ENCODE results near the gene SYNPR.
"Not testable (repeated sequence)": the region's sequence is repeated elsewhere in the genome, so short reads cannot be mapped to it uniquely, and the experiment has no call there.

Gene SYNPR

DNA sequence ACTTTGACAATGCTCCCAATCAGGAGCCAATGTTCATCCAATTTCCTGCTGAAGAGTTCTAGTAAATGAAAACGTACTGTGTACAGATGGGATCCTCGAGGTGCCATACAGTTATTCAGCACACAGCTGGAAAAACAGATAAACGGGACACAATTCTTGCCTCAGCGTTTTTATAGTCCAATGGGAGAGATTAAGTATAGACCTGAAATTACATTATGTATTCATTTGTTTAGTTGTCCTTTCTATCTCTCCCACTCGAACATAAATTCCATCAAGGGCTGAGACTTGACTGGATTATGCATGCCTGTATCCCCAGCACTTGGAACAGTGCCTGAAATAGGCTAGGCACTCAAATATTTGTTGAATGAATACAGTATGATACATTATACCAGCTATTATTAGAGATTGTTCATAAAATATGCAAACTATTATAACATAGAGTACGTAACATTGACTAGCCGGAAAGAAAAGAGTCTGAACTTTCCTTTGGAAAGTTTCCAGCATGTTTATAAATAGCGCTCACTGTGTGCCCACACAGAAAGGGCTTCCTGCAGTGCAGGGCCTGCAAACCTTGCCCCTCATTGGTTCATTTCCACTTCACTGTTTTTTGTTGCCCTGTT lies 346.9 kb downstream of the SYNPR start:
- Histone ChIP-seq H3K36me3 (replicated peaks) (no peaks in the 10 kb centered on the region), H3K4me3 (ENCODE audit: low read depth, low read length) (no peak overlapping the region), H3K27ac (no peak overlapping the region), H3K27me3 (replicated peaks) (no peaks in the 10 kb centered on the region)
- DNase-seq = peak; percentile 94
- in situ Hi-C loops (cut with HindIII; ENCODE audit: low pct_ligation_motif_present, low sequenced_read_pairs) = no loop called here
- TF ChIP-seq, protein P1, sequence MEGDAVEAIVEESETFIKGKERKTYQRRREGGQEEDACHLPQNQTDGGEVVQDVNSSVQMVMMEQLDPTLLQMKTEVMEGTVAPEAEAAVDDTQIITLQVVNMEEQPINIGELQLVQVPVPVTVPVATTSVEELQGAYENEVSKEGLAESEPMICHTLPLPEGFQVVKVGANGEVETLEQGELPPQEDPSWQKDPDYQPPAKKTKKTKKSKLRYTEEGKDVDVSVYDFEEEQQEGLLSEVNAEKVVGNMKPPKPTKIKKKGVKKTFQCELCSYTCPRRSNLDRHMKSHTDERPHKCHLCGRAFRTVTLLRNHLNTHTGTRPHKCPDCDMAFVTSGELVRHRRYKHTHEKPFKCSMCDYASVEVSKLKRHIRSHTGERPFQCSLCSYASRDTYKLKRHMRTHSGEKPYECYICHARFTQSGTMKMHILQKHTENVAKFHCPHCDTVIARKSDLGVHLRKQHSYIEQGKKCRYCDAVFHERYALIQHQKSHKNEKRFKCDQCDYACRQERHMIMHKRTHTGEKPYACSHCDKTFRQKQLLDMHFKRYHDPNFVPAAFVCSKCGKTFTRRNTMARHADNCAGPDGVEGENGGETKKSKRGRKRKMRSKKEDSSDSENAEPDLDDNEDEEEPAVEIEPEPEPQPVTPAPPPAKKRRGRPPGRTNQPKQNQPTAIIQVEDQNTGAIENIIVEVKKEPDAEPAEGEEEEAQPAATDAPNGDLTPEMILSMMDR (IDR thresholded peaks at IDR 0.05; ENCODE audit: low read depth, low read length, missing control alignments) = no peak

DNA sequence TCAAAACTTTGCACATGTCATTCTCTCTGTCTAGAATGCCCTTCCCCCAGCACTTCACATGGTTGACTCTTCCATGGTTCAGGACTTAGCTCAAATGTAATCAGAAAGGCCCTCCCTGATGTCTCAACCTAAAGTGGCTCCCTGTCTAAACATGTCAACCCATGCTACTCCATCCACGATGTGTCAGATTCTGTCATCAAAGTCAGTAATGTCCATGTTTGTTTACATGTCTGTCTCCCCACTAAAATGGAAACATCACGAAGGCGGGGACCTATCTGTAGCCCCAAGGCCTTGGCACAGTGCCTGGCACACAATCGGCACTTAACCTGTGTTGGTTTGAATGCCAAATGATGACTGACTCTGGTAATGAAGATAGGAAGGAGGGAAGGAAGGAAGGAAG lies 353.6 kb downstream of the SYNPR start:
- H3K4me3 ChIP-seq (ENCODE audit: low read depth, low read length) = no peak overlapping the region
- no peak overlapping the region for H3K27ac ChIP-seq
- DNase-seq = no peak
- no peaks in the 10 kb centered on the region for H3K36me3 ChIP-seq (replicated peaks)
- in situ Hi-C loops (cut with HindIII; ENCODE audit: low pct_ligation_motif_present, low sequenced_read_pairs) = no loop called here
- H3K27me3 ChIP-seq (replicated peaks) = no peaks in the 10 kb centered on the region
- TF ChIP-seq, protein P1 (IDR thresholded peaks at IDR 0.05; ENCODE audit: low read depth, low read length, missing control alignments) = no peak

DNA sequence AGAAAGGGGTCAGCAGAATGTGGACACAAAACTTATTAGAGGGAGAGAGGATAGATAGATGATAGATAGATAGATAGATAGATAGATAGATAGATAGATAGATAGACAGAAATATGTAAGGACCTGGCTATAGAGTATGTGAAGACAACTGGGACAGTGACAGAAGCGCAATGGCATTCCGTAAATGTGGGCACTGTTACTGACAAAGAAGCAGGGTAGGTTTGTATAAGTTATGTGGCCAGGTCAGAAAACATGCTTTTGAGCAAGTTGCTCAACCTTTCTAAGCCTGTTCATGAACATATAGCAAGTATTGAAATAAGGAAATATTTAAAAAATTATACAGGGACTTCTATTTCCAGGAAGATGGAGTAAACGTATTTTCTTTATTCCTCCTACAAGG lies 357.1 kb downstream of the SYNPR start:
- no peak for DNase-seq
- Histone ChIP-seq H3K4me3 (ENCODE audit: low read depth, low read length) (no peak overlapping the region), H3K27ac (no peak overlapping the region), H3K27me3 (replicated peaks) (no peaks in the 10 kb centered on the region), H3K36me3 (replicated peaks) (no peaks in the 10 kb centered on the region)
- in situ Hi-C loops (cut with HindIII; ENCODE audit: low pct_ligation_motif_present, low sequenced_read_pairs) = no loop called here
- TF ChIP-seq, protein P1 (IDR thresholded peaks at IDR 0.05; ENCODE audit: low read depth, low read length, missing control alignments) = no peak

DNA sequence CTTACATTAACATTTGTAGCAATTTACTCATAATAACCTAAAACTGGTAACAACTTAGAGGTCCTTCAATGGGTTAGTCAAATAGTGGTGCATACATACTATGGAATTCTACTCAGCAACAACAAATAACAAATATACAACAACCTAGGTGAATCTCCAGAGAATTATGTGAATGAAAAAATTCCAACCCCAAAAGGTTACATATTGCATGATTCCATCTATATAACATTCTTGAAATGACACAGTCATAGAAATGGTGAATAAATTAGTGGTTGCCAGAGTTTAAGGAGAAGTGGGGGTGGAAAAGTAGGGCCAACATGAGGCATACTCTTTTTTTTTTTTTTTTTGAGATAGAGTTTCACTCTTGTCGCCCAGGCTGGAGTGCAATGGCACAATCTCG lies 361.7 kb downstream of the SYNPR start:
- Histone ChIP-seq H3K4me3 (ENCODE audit: low read depth, low read length) (no peak overlapping the region), H3K27ac (no peak overlapping the region), H3K36me3 (replicated peaks) (no peaks in the 10 kb centered on the region), H3K27me3 (replicated peaks) (no peaks in the 10 kb centered on the region)
- no peak for DNase-seq
- in situ Hi-C loops (cut with HindIII; ENCODE audit: low pct_ligation_motif_present, low sequenced_read_pairs) = no loop called here
- TF ChIP-seq, protein P1 (IDR thresholded peaks at IDR 0.05; ENCODE audit: low read depth, low read length, missing control alignments) = no peak

DNA sequence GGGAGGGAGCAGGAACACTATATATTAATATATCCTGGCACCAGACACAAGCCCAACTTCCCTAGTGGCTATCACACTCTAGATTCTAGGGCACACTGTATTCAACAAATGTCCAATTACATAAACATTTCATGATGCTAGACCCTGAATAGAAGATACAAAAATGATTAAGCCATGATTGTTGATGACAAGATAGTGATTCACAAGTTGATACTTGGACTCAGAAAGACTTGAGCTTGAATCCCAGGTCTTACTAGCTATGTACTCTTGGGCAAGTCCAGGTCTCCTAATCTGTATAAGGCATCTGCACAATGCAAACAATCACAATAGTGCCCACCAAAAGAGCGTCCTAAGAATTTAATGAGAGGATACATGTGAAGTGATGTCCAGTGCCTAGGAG lies 364.4 kb downstream of the SYNPR start:
- H3K27me3 ChIP-seq (replicated peaks) = no peaks in the 10 kb centered on the region
- H3K4me3 ChIP-seq (ENCODE audit: low read depth, low read length) = no peak overlapping the region
- TF ChIP-seq, protein P1 (IDR thresholded peaks at IDR 0.05; ENCODE audit: low read depth, low read length, missing control alignments) = no peak
- H3K36me3 ChIP-seq (replicated peaks) = no peaks in the 10 kb centered on the region
- in situ Hi-C loops (cut with HindIII; ENCODE audit: low pct_ligation_motif_present, low sequenced_read_pairs) = no loop called here
- no peak overlapping the region for H3K27ac ChIP-seq
- no peak for DNase-seq

DNA sequence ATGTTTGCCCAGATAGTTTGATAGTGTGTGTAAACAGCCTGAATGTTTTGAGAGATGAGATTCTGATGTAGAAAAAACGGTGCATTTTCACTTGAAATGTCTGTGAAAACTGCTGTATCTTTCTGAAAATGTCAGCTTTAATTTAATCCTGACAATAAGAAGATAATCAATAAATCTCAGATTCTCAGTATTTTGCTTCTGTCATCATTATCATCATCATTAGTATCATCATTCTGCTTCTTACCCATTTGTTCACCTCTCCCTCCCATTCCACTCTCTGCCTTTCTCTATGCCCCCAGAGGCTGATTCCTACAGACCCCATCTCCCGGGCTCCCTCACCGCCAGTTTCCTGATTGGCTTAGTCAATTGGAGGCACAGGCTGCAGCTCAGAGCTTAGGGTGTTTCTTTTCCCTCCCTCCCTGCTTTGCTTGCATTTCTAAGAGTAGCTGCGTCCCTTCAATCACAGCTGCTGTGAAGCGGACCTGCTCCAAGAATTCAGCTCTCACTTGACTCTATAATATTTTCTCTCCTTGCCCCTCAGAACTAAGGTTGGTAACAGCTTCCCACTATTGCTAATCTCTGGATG lies 366.2 kb downstream of the SYNPR start:
- TF ChIP-seq, protein P1 (IDR thresholded peaks at IDR 0.05; ENCODE audit: low read depth, low read length, missing control alignments) = no peak

DNA sequence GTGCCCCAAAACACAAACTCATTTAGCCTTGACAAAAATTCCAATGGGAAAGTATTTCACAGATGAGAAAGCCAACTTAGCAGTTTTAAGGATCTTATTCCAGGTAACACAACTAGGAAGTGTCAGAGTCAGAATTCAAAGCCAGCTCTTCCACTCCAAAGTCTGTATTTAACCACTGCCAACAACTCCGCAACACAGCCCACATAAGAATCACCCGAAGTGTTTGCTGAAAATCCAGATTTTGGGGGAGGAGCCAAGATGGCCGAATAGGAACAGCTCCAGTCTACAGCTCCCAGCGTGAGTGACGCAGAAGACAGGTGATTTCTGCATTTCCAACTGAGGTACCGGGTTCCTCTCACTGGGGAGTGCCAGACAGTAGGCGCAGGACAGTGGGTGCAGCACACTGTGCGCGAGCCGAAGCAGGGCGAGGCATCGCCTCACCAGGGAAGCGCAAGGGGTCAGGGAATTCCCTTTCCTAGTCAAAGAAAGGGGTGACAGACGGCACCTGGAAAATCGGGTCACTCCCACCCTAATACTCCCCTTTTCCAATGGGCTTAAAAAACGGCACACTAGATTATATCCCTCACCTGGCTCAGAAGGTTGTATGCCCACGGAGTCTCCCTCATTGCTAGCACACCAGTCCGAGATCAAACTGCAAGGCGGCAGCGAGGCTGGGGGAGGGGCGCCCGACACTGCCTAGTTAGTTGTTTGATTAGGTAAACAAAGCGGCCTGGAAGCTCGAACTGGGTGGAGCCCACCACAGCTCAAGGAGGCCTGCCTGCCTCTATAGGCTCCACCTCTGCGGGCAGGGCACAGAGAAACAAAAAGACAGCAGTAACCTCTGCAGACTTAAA lies 367.0 kb downstream of the SYNPR start:
- DNase-seq; H3K27me3 ChIP-seq (replicated peaks); H3K36me3 ChIP-seq (replicated peaks); in situ Hi-C loops (cut with HindIII; ENCODE audit: low pct_ligation_motif_present, low sequenced_read_pairs); H3K4me3 ChIP-seq (ENCODE audit: low read depth, low read length); H3K27ac ChIP-seq: not testable (repeated sequence)

More for the DNA sequence above, 366.2 kb downstream of the SYNPR start:
- DNase-seq = no peak
- in situ Hi-C loops (cut with HindIII; ENCODE audit: low pct_ligation_motif_present, low sequenced_read_pairs) = no loop called here
- Histone ChIP-seq H3K4me3 (ENCODE audit: low read depth, low read length) (no peak overlapping the region), H3K27ac (no peak overlapping the region), H3K36me3 (replicated peaks) (no peaks in the 10 kb centered on the region), H3K27me3 (replicated peaks) (no peaks in the 10 kb centered on the region)
